HepG2 (cell line): ENCODE data around the gene BCAT1. TPM values are rescaled to one million over a fixed set of nuclear protein-coding genes. Genes with fewer than 3 reads are reported as not detected.

Source experiments
- GPBP1L1 ChIP-seq: sonication (generic); formaldehyde crosslinking; IDR thresholded peaks from 2 replicates; pipeline ENCODE4 v1.5.0; 2020; ENCODE audit warnings: mild to moderate bottlenecking, missing genetic modification reagents
- SMAD1 ChIP-seq: sonication (generic); formaldehyde crosslinking; IDR thresholded peaks from 2 replicates; pipeline ENCODE4 v1.4.0; 2020; ENCODE audit warnings: missing genetic modification reagents, low read depth, mild to moderate bottlenecking, borderline replicate concordance
- SNAPC2 ChIP-seq: sonication (generic); formaldehyde crosslinking; IDR thresholded peaks from 2 replicates; pipeline ENCODE4 v1.8.1; 2022; ENCODE audit warnings: mild to moderate bottlenecking, missing genetic modification reagents
- SRSF4 ChIP-seq: fragments of 200-400 bp; formaldehyde crosslinking; IDR thresholded peaks from one replicate; pipeline ENCODE4 v1.6.1; 2018; ENCODE audit warnings: mild to moderate bottlenecking, low read depth, low read length, moderate library complexity; ENCODE audit not compliant: poor library complexity, severe bottlenecking
- ZFX ChIP-seq: sonication (generic); formaldehyde crosslinking; IDR thresholded peaks from 2 replicates; pipeline ENCODE4 v1.4.0; 2020; ENCODE audit warnings: mild to moderate bottlenecking, low read depth, missing genetic modification reagents, moderate library complexity
- ZNF460 ChIP-seq: sonication (generic); formaldehyde crosslinking; IDR thresholded peaks from 2 replicates; pipeline ENCODE4 v1.5.1; 2020; ENCODE audit warnings: missing genetic modification reagents, mild to moderate bottlenecking, borderline replicate concordance
- ZNF670 ChIP-seq: sonication (generic); formaldehyde crosslinking; IDR thresholded peaks from 2 replicates; pipeline ENCODE4 v1.8.0; 2022; ENCODE audit warnings: mild to moderate bottlenecking, missing genetic modification reagents, borderline replicate concordance
- ZNF761 ChIP-seq: sonication (generic); formaldehyde crosslinking; conservative IDR thresholded peaks from 2 replicates; pipeline ENCODE4 v1.4.0; 2020; ENCODE audit warnings: mild to moderate bottlenecking, missing genetic modification reagents
- polyA plus RNA-seq, 8 experiments: library from polyadenylated mRNA; depleted of rRNA in 3 of 8; stranded (reverse) in 7 of 8; unstranded in 1 of 8; fragments of >200 nt; fragmentation: Illumina TruSeq in 4 of 8; extraction: Trizol in 4 of 8; gene quantifications; 2 replicates each; pipeline versions ENCODE4 v1.2.1 to v1.2.3, GENCODE V29; 2011 to 2016; ENCODE audit warnings: low read depth in 4 of 8, missing spikeins in 1 of 8, mixed read lengths in 1 of 8; ENCODE audit not compliant: insufficient read depth in 1 of 8
- total RNA-seq, 5 experiments: library from RNA; depleted of rRNA; stranded (reverse); fragments of >200 nt; fragmentation: Illumina TruSeq; extraction: Trizol; gene quantifications; 2 replicates each; pipeline ENCODE4 v1.2.3, GENCODE V29; 2016; ENCODE audit warnings: low read depth in 1 of 5
- TF ChIP-seq, protein P1 (sequence below): sonication (generic); formaldehyde crosslinking; IDR thresholded peaks from 2 replicates; pipeline ENCODE4 v1.5.0; 2020; ENCODE audit warnings: mild to moderate bottlenecking, missing genetic modification reagents, borderline replicate concordance
- TF ChIP-seq, protein P2 (sequence below): sonication (generic); formaldehyde crosslinking; IDR thresholded peaks from 2 replicates; pipeline ENCODE4 v1.4.0; 2020; ENCODE audit warnings: missing genetic modification reagents

BCAT1 gene
- total and polyA plus RNA-seq, 2 of the 13 experiments (the other 11 are each of a cell fraction or from before 2014, with no cell fraction given): 8.0 to 75.5 TPM

GRCh38 chr12:24948757-24949722 is at the start of gene BCAT1 (continued):
- TF ChIP-seq, protein P1, sequence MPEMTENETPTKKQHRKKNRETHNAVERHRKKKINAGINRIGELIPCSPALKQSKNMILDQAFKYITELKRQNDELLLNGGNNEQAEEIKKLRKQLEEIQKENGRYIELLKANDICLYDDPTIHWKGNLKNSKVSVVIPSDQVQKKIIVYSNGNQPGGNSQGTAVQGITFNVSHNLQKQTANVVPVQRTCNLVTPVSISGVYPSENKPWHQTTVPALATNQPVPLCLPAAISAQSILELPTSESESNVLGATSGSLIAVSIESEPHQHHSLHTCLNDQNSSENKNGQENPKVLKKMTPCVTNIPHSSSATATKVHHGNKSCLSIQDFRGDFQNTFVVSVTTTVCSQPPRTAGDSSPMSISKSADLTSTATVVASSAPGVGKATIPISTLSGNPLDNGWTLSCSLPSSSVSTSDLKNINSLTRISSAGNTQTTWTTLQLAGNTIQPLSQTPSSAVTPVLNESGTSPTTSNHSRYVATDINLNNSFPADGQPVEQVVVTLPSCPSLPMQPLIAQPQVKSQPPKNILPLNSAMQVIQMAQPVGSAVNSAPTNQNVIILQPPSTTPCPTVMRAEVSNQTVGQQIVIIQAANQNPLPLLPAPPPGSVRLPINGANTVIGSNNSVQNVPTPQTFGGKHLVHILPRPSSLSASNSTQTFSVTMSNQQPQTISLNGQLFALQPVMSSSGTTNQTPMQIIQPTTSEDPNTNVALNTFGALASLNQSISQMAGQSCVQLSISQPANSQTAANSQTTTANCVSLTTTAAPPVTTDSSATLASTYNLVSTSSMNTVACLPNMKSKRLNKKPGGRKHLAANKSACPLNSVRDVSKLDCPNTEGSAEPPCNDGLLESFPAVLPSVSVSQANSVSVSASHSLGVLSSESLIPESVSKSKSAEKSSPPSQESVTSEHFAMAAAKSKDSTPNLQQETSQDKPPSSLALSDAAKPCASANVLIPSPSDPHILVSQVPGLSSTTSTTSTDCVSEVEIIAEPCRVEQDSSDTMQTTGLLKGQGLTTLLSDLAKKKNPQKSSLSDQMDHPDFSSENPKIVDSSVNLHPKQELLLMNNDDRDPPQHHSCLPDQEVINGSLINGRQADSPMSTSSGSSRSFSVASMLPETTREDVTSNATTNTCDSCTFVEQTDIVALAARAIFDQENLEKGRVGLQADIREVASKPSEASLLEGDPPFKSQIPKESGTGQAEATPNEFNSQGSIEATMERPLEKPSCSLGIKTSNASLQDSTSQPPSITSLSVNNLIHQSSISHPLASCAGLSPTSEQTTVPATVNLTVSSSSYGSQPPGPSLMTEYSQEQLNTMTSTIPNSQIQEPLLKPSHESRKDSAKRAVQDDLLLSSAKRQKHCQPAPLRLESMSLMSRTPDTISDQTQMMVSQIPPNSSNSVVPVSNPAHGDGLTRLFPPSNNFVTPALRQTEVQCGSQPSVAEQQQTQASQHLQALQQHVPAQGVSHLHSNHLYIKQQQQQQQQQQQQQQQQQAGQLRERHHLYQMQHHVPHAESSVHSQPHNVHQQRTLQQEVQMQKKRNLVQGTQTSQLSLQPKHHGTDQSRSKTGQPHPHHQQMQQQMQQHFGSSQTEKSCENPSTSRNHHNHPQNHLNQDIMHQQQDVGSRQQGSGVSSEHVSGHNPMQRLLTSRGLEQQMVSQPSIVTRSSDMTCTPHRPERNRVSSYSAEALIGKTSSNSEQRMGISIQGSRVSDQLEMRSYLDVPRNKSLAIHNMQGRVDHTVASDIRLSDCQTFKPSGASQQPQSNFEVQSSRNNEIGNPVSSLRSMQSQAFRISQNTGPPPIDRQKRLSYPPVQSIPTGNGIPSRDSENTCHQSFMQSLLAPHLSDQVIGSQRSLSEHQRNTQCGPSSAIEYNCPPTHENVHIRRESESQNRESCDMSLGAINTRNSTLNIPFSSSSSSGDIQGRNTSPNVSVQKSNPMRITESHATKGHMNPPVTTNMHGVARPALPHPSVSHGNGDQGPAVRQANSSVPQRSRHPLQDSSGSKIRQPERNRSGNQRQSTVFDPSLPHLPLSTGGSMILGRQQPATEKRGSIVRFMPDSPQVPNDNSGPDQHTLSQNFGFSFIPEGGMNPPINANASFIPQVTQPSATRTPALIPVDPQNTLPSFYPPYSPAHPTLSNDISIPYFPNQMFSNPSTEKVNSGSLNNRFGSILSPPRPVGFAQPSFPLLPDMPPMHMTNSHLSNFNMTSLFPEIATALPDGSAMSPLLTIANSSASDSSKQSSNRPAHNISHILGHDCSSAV (CRISPR knock-in tag): no peak
- TF ChIP-seq ZFX (CRISPR knock-in tag) (peak; percentile 50; the same call in 1 of the 2 replicates), ZNF761 (CRISPR knock-in tag) (no peak; the same call in 1 of the 2 replicates), SNAPC2 (CRISPR knock-in tag) (no peak), GPBP1L1 (CRISPR knock-in tag) (no peak), SMAD1 (no peak), ZNF670 (CRISPR knock-in tag) (no peak), ZNF460 (no peak), SRSF4 (no peak)
- TF ChIP-seq, protein P2, sequence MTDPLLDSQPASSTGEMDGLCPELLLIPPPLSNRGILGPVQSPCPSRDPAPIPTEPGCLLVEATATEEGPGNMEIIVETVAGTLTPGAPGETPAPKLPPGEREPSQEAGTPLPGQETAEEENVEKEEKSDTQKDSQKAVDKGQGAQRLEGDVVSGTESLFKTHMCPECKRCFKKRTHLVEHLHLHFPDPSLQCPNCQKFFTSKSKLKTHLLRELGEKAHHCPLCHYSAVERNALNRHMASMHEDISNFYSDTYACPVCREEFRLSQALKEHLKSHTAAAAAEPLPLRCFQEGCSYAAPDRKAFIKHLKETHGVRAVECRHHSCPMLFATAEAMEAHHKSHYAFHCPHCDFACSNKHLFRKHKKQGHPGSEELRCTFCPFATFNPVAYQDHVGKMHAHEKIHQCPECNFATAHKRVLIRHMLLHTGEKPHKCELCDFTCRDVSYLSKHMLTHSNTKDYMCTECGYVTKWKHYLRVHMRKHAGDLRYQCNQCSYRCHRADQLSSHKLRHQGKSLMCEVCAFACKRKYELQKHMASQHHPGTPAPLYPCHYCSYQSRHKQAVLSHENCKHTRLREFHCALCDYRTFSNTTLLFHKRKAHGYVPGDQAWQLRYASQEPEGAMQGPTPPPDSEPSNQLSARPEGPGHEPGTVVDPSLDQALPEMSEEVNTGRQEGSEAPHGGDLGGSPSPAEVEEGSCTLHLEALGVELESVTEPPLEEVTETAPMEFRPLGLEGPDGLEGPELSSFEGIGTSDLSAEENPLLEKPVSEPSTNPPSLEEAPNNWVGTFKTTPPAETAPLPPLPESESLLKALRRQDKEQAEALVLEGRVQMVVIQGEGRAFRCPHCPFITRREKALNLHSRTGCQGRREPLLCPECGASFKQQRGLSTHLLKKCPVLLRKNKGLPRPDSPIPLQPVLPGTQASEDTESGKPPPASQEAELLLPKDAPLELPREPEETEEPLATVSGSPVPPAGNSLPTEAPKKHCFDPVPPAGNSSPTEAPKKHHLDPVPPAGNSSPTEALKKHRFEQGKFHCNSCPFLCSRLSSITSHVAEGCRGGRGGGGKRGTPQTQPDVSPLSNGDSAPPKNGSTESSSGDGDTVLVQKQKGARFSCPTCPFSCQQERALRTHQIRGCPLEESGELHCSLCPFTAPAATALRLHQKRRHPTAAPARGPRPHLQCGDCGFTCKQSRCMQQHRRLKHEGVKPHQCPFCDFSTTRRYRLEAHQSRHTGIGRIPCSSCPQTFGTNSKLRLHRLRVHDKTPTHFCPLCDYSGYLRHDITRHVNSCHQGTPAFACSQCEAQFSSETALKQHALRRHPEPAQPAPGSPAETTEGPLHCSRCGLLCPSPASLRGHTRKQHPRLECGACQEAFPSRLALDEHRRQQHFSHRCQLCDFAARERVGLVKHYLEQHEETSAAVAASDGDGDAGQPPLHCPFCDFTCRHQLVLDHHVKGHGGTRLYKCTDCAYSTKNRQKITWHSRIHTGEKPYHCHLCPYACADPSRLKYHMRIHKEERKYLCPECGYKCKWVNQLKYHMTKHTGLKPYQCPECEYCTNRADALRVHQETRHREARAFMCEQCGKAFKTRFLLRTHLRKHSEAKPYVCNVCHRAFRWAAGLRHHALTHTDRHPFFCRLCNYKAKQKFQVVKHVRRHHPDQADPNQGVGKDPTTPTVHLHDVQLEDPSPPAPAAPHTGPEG: 0 out of 2 replicates have a peak, but pooled peaks have one; percentile 27
